MM.1S (cell line): ENCODE data around the gene OR2S2.
"Not testable (repeated sequence)": the region's sequence is repeated elsewhere in the genome, so short reads cannot be mapped to it uniquely, and the experiment has no call there.

Source experiments
- DNase-seq: peaks from one replicate; pipeline ENCODE4 v3.0.0-alpha.2; 2015
- H2AFZ ChIP-seq: fragments of 300-600 bp; sonication (generic); 2 replicates; pipeline ENCODE4 v1.6.0; 2016; ENCODE audit warnings: antibody characterized with exemption, low read length
- H3F3A ChIP-seq: fragments of 300-600 bp; sonication (generic); 2 replicates; pipeline ENCODE4 v1.6.1; 2016; ENCODE audit warnings: mild to moderate bottlenecking, antibody characterized with exemption, low read length, moderate library complexity, mixed read lengths; ENCODE audit not compliant: insufficient read depth
- H3K27ac ChIP-seq: fragments of 300-600 bp; sonication (generic); 2 replicates; pipeline ENCODE4 v1.5.1; 2016; ENCODE audit warnings: mild to moderate bottlenecking, low read length
- H3K27me3 ChIP-seq: fragments of 300-600 bp; sonication (generic); replicated peaks from 2 replicates; pipeline ENCODE4 v1.6.0; 2016; ENCODE audit warnings: low read length; ENCODE audit not compliant: insufficient read depth
- H3K36me3 ChIP-seq: fragments of 300-600 bp; sonication (generic); replicated peaks from 2 replicates; pipeline ENCODE4 v1.6.1; 2016; ENCODE audit warnings: mild to moderate bottlenecking, low read length, mixed read lengths; ENCODE audit not compliant: insufficient read depth
- H3K4me1 ChIP-seq: fragments of 300-600 bp; sonication (generic); 2 replicates; pipeline ENCODE4 v1.6.1; 2016; ENCODE audit warnings: low read length, mixed read lengths
- H3K4me2 ChIP-seq: fragments of 300-600 bp; sonication (generic); 2 replicates; pipeline ENCODE4 v1.6.0; 2016; ENCODE audit warnings: low read depth, low read length
- H3K4me3 ChIP-seq: fragments of 300-600 bp; sonication (generic); 2 replicates; pipeline ENCODE4 v1.5.1; 2016; ENCODE audit warnings: low read length, mixed read lengths
- H3K79me2 ChIP-seq: fragments of 300-600 bp; sonication (generic); 2 replicates; pipeline ENCODE4 v1.6.1; 2016; ENCODE audit warnings: mixed run types, low read length, mixed read lengths
- H3K9ac ChIP-seq: fragments of 300-600 bp; sonication (generic); 2 replicates; pipeline ENCODE4 v1.6.1; 2016; ENCODE audit warnings: low read length, mixed read lengths
- H3K9me2 ChIP-seq: fragments of 300-600 bp; sonication (generic); replicated peaks from 2 replicates; pipeline ENCODE4 v1.6.1; 2016; ENCODE audit warnings: mild to moderate bottlenecking, low read length, mixed read lengths; ENCODE audit not compliant: insufficient read depth
- H3K9me3 ChIP-seq: fragments of 300-600 bp; sonication (generic); replicated peaks from 2 replicates; pipeline ENCODE4 v1.6.1; 2016; ENCODE audit warnings: mild to moderate bottlenecking, low read length, mixed read lengths; ENCODE audit not compliant: insufficient read depth
- H4K20me1 ChIP-seq: fragments of 300-600 bp; sonication (generic); 2 replicates; pipeline ENCODE4 v1.6.1; 2016; ENCODE audit warnings: mild to moderate bottlenecking, low read length, moderate library complexity, mixed read lengths; ENCODE audit not compliant: insufficient read depth
- CTCF ChIP-seq: fragments of 300-600 bp; sonication (generic); IDR thresholded peaks from 2 replicates; pipeline ENCODE4 v1.5.1; 2016; ENCODE audit warnings: antibody characterized with exemption, low read length, mixed read lengths
- EZH2 ChIP-seq: fragments of 300-600 bp; sonication (generic); optimal IDR thresholded peaks from 2 replicates; pipeline ENCODE3; 2017; ENCODE audit warnings: low read depth, mild to moderate bottlenecking, antibody characterized with exemption, low read length, mixed read lengths
- EZH2phosphoT487 ChIP-seq: fragments of 300-600 bp; sonication (generic); IDR thresholded peaks from 2 replicates; pipeline ENCODE4 v1.6.1; 2018; ENCODE audit warnings: antibody characterized with exemption, low read length

The OR2S2 gene

GRCh38 chr9:35994959-35995358 lies 37.0 kb upstream of the OR2S2 start:
- Histone ChIP-seq H3K36me3 (no peaks in the 10 kb centered on the region), H3K4me1 (peaks cover 24% of the 10 kb centered on the region), H3K27ac (no peak overlapping the region), H3K9me3 (no peaks in the 10 kb centered on the region), H3K27me3 (no peaks in the 10 kb centered on the region), H4K20me1 (no peaks in the 10 kb centered on the region), H2AFZ (no peak overlapping the region), H3K79me2 (no peaks in the 10 kb centered on the region), H3F3A (peaks cover 9% of the 10 kb centered on the region; the same call in 1 of the 2 replicates), H3K9me2 (no peaks in the 10 kb centered on the region), H3K4me3 (no peak overlapping the region), H3K9ac (no peak overlapping the region), H3K4me2 (no peak overlapping the region)
- TF ChIP-seq EZH2: no peak
- TF ChIP-seq CTCF: no peak
- TF ChIP-seq EZH2phosphoT487: no peak
- DNase-seq: no peak

- H3K79me2 ChIP-seq: no peaks in the 10 kb centered on the region
- H3K9me2 ChIP-seq: no peaks in the 10 kb centered on the region
- no peaks in the 10 kb centered on the region for H4K20me1 ChIP-seq
- no peak overlapping the region for H3K9ac ChIP-seq
- DNase-seq: peak; percentile 55
- no peak overlapping the region for H3K27ac ChIP-seq
- no peaks in the 10 kb centered on the region for H3K27me3 ChIP-seq
- H3F3A ChIP-seq: peaks cover 9% of the 10 kb centered on the region; the same call in 1 of the 2 replicates
- peaks cover 24% of the 10 kb centered on the region for H3K4me1 ChIP-seq
- TF ChIP-seq EZH2phosphoT487: no peak
- no peak for TF ChIP-seq CTCF
- TF ChIP-seq EZH2: no peak
- no peaks in the 10 kb centered on the region for H3K36me3 ChIP-seq
- H3K4me3 ChIP-seq: no peak overlapping the region
- no peak overlapping the region for H2AFZ ChIP-seq
- no peaks in the 10 kb centered on the region for H3K9me3 ChIP-seq
- H3K4me2 ChIP-seq: peak overlapping the region; percentile 5; the same call in 1 of the 2 replicates
Measured at GRCh38 chr9:35993976-35994720, 36.2 kb upstream of the OR2S2 start.

GRCh38 chr9:35993136-35993535 lies 35.2 kb upstream of the OR2S2 start:
- not testable (repeated sequence) for H3K27me3 ChIP-seq, H3K9me3 ChIP-seq, H3K9me2 ChIP-seq, H3F3A ChIP-seq, H2AFZ ChIP-seq, H3K27ac ChIP-seq, DNase-seq, H3K9ac ChIP-seq, H3K79me2 ChIP-seq, H4K20me1 ChIP-seq, H3K4me3 ChIP-seq, H3K36me3 ChIP-seq, H3K4me2 ChIP-seq
- H3K4me1 ChIP-seq: peaks cover 24% of the 10 kb centered on the region

- H3K9me2 ChIP-seq: no peaks in the 10 kb centered on the region
- H3K27me3 ChIP-seq: no peaks in the 10 kb centered on the region
- H2AFZ ChIP-seq: no peak overlapping the region
- H3K36me3 ChIP-seq: no peaks in the 10 kb centered on the region
- no peak for TF ChIP-seq CTCF
- TF ChIP-seq EZH2: no peak
- TF ChIP-seq EZH2phosphoT487: no peak
- no peaks in the 10 kb centered on the region for H3K9me3 ChIP-seq
- H3K9ac ChIP-seq: no peak overlapping the region
- H4K20me1 ChIP-seq: no peaks in the 10 kb centered on the region
- peaks cover 7% of the 10 kb centered on the region for H3K4me1 ChIP-seq
- H3K27ac ChIP-seq: no peak overlapping the region
- H3K4me3 ChIP-seq: no peak overlapping the region
- DNase-seq: no peak
- no peaks in the 10 kb centered on the region for H3F3A ChIP-seq
- no peak overlapping the region for H3K4me2 ChIP-seq
- no peaks in the 10 kb centered on the region for H3K79me2 ChIP-seq
Measured at GRCh38 chr9:35990155-35990554, 32.2 kb upstream of the OR2S2 start.
